HL-60 (cell line): ENCODE data around the gene DYNC2LI1.

ENCODE experiments used
- GABPA ChIP-seq: IDR thresholded peaks from 2 replicates; pipeline ENCODE4 v1.6.1; 2012; ENCODE audit warnings: low read depth
- POLR2AphosphoS5 ChIP-seq: IDR thresholded peaks from 2 replicates; pipeline ENCODE4 v1.6.1; 2012; ENCODE audit warnings: low read depth
- SPI1 ChIP-seq: IDR thresholded peaks from 2 replicates; pipeline ENCODE4 v1.6.1; 2012; ENCODE audit warnings: low read depth, mild to moderate bottlenecking, borderline replicate concordance
- TF ChIP-seq, protein P1 (sequence below): IDR thresholded peaks from one replicate; pipeline ENCODE4 v1.5.1; 2011; ENCODE audit warnings: low read length, control low read depth, inconsistent platforms; ENCODE audit not compliant: insufficient read depth
- TF ChIP-seq, protein P2 (sequence below): IDR thresholded peaks from 2 replicates; pipeline ENCODE4 v1.6.1; 2012; ENCODE audit warnings: low read depth; ENCODE audit not compliant: insufficient replicate concordance

DNA sequence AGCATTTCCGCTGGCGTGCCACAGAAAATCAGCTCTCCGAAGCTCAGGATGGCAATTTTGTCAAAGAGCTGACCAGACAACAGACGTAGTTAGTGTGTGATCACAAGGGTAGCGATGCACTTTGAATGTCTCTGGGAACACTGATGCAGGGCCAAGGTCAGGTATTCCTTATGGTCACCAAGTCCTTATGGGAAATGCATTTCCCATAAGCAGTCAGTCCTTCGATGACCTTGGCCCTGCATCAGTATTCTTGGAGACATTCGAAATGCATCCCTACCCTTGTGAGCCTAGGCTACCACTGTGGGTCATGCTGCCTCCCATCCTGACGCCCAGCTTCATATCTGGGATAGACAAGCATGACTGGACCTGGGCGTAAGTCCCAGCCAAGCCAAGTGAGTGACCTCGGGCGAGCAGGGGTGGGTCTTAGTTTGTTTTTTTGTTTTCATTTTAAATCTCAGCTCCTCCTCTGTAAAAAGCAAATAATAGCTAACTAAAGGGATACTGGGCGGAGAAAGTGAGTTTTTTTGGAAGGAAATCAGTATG, 51.2 kb downstream of the DYNC2LI1 start:
- TF ChIP-seq, protein P1, sequence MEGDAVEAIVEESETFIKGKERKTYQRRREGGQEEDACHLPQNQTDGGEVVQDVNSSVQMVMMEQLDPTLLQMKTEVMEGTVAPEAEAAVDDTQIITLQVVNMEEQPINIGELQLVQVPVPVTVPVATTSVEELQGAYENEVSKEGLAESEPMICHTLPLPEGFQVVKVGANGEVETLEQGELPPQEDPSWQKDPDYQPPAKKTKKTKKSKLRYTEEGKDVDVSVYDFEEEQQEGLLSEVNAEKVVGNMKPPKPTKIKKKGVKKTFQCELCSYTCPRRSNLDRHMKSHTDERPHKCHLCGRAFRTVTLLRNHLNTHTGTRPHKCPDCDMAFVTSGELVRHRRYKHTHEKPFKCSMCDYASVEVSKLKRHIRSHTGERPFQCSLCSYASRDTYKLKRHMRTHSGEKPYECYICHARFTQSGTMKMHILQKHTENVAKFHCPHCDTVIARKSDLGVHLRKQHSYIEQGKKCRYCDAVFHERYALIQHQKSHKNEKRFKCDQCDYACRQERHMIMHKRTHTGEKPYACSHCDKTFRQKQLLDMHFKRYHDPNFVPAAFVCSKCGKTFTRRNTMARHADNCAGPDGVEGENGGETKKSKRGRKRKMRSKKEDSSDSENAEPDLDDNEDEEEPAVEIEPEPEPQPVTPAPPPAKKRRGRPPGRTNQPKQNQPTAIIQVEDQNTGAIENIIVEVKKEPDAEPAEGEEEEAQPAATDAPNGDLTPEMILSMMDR: no peak
- TF ChIP-seq POLR2AphosphoS5: no peak
- no peak for TF ChIP-seq SPI1
- TF ChIP-seq, protein P2, sequence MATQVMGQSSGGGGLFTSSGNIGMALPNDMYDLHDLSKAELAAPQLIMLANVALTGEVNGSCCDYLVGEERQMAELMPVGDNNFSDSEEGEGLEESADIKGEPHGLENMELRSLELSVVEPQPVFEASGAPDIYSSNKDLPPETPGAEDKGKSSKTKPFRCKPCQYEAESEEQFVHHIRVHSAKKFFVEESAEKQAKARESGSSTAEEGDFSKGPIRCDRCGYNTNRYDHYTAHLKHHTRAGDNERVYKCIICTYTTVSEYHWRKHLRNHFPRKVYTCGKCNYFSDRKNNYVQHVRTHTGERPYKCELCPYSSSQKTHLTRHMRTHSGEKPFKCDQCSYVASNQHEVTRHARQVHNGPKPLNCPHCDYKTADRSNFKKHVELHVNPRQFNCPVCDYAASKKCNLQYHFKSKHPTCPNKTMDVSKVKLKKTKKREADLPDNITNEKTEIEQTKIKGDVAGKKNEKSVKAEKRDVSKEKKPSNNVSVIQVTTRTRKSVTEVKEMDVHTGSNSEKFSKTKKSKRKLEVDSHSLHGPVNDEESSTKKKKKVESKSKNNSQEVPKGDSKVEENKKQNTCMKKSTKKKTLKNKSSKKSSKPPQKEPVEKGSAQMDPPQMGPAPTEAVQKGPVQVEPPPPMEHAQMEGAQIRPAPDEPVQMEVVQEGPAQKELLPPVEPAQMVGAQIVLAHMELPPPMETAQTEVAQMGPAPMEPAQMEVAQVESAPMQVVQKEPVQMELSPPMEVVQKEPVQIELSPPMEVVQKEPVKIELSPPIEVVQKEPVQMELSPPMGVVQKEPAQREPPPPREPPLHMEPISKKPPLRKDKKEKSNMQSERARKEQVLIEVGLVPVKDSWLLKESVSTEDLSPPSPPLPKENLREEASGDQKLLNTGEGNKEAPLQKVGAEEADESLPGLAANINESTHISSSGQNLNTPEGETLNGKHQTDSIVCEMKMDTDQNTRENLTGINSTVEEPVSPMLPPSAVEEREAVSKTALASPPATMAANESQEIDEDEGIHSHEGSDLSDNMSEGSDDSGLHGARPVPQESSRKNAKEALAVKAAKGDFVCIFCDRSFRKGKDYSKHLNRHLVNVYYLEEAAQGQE: no peak
- no peak for TF ChIP-seq GABPA
